ENCODE results near the gene HDGFL3. TPM values are rescaled to one million over a fixed set of nuclear protein-coding genes. Genes with fewer than 3 reads are reported as not detected.
"Not testable (repeated sequence)": the region's sequence is repeated elsewhere in the genome, so short reads cannot be mapped to it uniquely, and the experiment has no call there.

The HDGFL3 gene
- total RNA-seq, 1 donor from 2014 or later: 231 TPM

DNA sequence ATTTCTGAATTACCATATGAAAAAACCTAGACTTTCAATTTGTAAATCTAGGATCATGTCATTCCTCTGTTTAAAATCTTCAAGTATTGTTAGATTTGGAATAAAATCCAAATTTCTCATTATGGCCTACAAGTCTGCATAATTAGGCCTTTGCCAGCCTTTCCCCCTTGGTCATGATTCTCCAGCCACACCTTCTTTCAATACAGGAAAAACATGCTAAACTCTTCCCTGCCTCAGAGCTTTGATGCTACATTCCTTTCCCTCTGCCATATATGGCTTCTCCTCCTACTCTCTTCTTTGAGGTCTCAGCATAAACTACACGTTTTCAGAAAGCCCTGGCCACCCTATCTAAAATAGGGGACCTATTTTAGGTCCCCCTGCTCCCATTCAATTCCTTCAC is 51.7 kb downstream of the HDGFL3 start:
- Mint-ChIP-seq H3K27ac (no peak overlapping the region), H3K4me1 (no peaks in the 10 kb centered on the region), H3K36me3 (peaks cover 27% of the 10 kb centered on the region), H3K27me3 (ENCODE audit: insufficient read depth, low read depth) (no peaks in the 10 kb centered on the region), H3K9me3 (no peaks in the 10 kb centered on the region), H3K4me3 (no peak overlapping the region)
- no peak overlapping the region for H3K9ac ChIP-seq
- H3F3A ChIP-seq (ENCODE audit: low read depth): no peaks in the 10 kb centered on the region
- no peak overlapping the region for H3K4me3 ChIP-seq
- H3K36me3 ChIP-seq: peaks cover 19% of the 10 kb centered on the region
- no peaks in the 10 kb centered on the region for H3K79me2 ChIP-seq (ENCODE audit: low read depth)
- peaks cover 6% of the 10 kb centered on the region for H4K20me1 ChIP-seq (ENCODE audit: low read depth)
- H3K27ac ChIP-seq: no peak overlapping the region
- no peak overlapping the region for H2AFZ ChIP-seq (replicated peaks)
- TF ChIP-seq, protein P1, sequence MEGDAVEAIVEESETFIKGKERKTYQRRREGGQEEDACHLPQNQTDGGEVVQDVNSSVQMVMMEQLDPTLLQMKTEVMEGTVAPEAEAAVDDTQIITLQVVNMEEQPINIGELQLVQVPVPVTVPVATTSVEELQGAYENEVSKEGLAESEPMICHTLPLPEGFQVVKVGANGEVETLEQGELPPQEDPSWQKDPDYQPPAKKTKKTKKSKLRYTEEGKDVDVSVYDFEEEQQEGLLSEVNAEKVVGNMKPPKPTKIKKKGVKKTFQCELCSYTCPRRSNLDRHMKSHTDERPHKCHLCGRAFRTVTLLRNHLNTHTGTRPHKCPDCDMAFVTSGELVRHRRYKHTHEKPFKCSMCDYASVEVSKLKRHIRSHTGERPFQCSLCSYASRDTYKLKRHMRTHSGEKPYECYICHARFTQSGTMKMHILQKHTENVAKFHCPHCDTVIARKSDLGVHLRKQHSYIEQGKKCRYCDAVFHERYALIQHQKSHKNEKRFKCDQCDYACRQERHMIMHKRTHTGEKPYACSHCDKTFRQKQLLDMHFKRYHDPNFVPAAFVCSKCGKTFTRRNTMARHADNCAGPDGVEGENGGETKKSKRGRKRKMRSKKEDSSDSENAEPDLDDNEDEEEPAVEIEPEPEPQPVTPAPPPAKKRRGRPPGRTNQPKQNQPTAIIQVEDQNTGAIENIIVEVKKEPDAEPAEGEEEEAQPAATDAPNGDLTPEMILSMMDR (IDR thresholded peaks at IDR 0.05): no peak
- TF ChIP-seq EZH2phosphoT487 (IDR thresholded peaks at IDR 0.05): no peak
- TF ChIP-seq EZH2 (IDR thresholded peaks at IDR 0.05): no peak
- no peaks in the 10 kb centered on the region for H3K27me3 ChIP-seq
- no peak overlapping the region for H3K4me2 ChIP-seq
- H3K4me1 ChIP-seq: no peaks in the 10 kb centered on the region
- no peaks in the 10 kb centered on the region for H3K9me3 ChIP-seq (ENCODE audit: low read depth)
- DNase-seq (ENCODE audit: low spot score): no peak

DNA sequence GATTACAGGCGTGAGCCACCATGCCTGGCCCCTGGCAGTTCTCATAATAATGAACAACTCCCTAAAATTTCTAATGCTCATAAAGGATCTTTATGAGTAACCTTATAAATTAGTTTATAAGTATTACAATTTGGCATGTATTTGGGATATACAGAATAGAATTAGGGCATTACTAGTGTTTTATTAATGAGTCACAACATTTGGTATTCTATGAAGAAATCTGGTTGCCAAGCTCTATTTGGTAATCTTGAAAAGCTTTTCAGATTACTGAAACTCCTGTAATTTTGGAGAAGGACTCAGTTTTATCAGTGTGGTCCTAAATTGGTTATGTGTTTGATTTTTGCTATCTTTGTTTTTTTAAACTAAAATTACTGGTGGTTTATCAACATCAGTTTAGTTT is 54.3 kb downstream of the HDGFL3 start:
- Histone ChIP-seq H3K27me3 (no peaks in the 10 kb centered on the region), H3K4me3 (no peak overlapping the region), H3K27ac (no peak overlapping the region), H3K4me1 (no peaks in the 10 kb centered on the region), H3K9me3 (ENCODE audit: low read depth) (no peaks in the 10 kb centered on the region), H4K20me1 (ENCODE audit: low read depth) (peaks cover 6% of the 10 kb centered on the region), H3K36me3 (peaks cover 32% of the 10 kb centered on the region), H2AFZ (replicated peaks) (no peak overlapping the region), H3K9ac (no peak overlapping the region), H3K79me2 (ENCODE audit: low read depth) (no peaks in the 10 kb centered on the region), H3K4me2 (no peak overlapping the region), H3F3A (ENCODE audit: low read depth) (no peaks in the 10 kb centered on the region)
- H3K27ac Mint-ChIP-seq: no peak overlapping the region
- TF ChIP-seq EZH2 (IDR thresholded peaks at IDR 0.05): no peak
- TF ChIP-seq, protein P1 (IDR thresholded peaks at IDR 0.05): no peak
- H3K36me3 Mint-ChIP-seq: peaks cover 27% of the 10 kb centered on the region
- no peak for DNase-seq (ENCODE audit: low spot score)
- H3K27me3 Mint-ChIP-seq (ENCODE audit: insufficient read depth, low read depth): no peaks in the 10 kb centered on the region
- H3K4me1 Mint-ChIP-seq: no peaks in the 10 kb centered on the region
- H3K4me3 Mint-ChIP-seq: no peak overlapping the region
- H3K9me3 Mint-ChIP-seq: no peaks in the 10 kb centered on the region

DNA sequence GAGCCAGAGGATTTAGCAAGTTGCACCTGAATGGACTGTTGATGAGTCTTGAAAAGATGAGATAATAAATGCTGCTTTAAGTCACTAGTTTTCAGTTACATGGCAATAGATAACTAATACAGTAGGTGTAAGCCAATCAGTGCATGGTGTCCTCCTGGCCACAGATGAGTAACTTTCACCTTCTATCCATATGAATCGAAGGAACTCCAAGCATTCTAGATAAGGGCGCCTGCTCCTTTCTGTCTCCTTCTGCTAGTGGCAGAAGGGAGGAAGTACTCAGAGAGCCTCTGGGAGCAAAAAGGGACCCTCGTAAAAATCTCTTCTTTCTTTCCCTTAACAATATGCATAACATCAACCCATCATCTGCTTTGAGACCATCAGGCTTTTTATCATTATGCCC is 62.9 kb downstream of the HDGFL3 start:
- no peak overlapping the region for H3K4me3 Mint-ChIP-seq
- H3K27ac ChIP-seq: no peak overlapping the region
- H3K27ac Mint-ChIP-seq: no peak overlapping the region
- peaks cover 51% of the 10 kb centered on the region for H3K36me3 Mint-ChIP-seq
- no peaks in the 10 kb centered on the region for H3F3A ChIP-seq (ENCODE audit: low read depth)
- H3K4me1 Mint-ChIP-seq: no peaks in the 10 kb centered on the region
- no peaks in the 10 kb centered on the region for H3K27me3 Mint-ChIP-seq (ENCODE audit: insufficient read depth, low read depth)
- H3K79me2 ChIP-seq (ENCODE audit: low read depth): no peaks in the 10 kb centered on the region
- no peak overlapping the region for H3K4me2 ChIP-seq
- H2AFZ ChIP-seq (replicated peaks): no peak overlapping the region
- no peaks in the 10 kb centered on the region for H3K27me3 ChIP-seq
- H3K9ac ChIP-seq: no peak overlapping the region
- no peaks in the 10 kb centered on the region for H3K9me3 ChIP-seq (ENCODE audit: low read depth)
- H4K20me1 ChIP-seq (ENCODE audit: low read depth): no peaks in the 10 kb centered on the region
- no peaks in the 10 kb centered on the region for H3K4me1 ChIP-seq
- no peak overlapping the region for H3K4me3 ChIP-seq
- no peak for DNase-seq (ENCODE audit: low spot score)
- TF ChIP-seq EZH2 (IDR thresholded peaks at IDR 0.05) (no peak), EZH2phosphoT487 (IDR thresholded peaks at IDR 0.05) (no peak)
- TF ChIP-seq, protein P1 (IDR thresholded peaks at IDR 0.05): no peak
- no peaks in the 10 kb centered on the region for H3K9me3 Mint-ChIP-seq
- H3K36me3 ChIP-seq: peaks cover 21% of the 10 kb centered on the region

GRCh38 chr15:83142151-83142550 is 65.5 kb downstream of the HDGFL3 start:
- not testable (repeated sequence) for H2AFZ ChIP-seq (replicated peaks); H3K4me1 ChIP-seq; H3K9ac ChIP-seq; H3K4me3 ChIP-seq; H3K4me1 Mint-ChIP-seq; H3K79me2 ChIP-seq (ENCODE audit: low read depth); DNase-seq (ENCODE audit: low spot score); H3K27ac Mint-ChIP-seq; H3K9me3 Mint-ChIP-seq; H3F3A ChIP-seq (ENCODE audit: low read depth); H3K27ac ChIP-seq; H4K20me1 ChIP-seq (ENCODE audit: low read depth); H3K27me3 Mint-ChIP-seq (ENCODE audit: insufficient read depth, low read depth); H3K27me3 ChIP-seq; H3K4me3 Mint-ChIP-seq; H3K4me2 ChIP-seq; H3K9me3 ChIP-seq (ENCODE audit: low read depth)
- H3K36me3 Mint-ChIP-seq: peaks cover 44% of the 10 kb centered on the region
- H3K36me3 ChIP-seq: peaks cover 19% of the 10 kb centered on the region

Data from neural progenitor cell (in vitro differentiated cells).